GM12878 (cell line): Measurements from ENCODE around the gene OR10Z1. TPM values are rescaled to one million over a fixed set of nuclear protein-coding genes. Genes with fewer than 3 reads are reported as not detected.

ENCODE experiments used
- ATAC-seq: fragments of 200-7000 bp; cut with Tn5 transposase; 3 replicates; pipeline ENCODE4 v1.9.1; 2020; ENCODE audit warnings: mild to moderate bottlenecking, moderate library complexity
- BruUV-seq: library from RNA; stranded (reverse); fragments of 400-500 nt; replicated peaks from 2 replicates; lab custom pipeline; 2021; lab: Mats Ljungman, UMichigan
- CTCF ChIA-PET: fragments of 300-600 bp; sonication (Branson Sonifier 250); formaldehyde crosslinking; extraction: SDS; loops from one replicate; lab custom pipeline; 2021; ENCODE audit warnings: inconsistent platforms; lab: Yijun Ruan, JAX
- POLR2A ChIA-PET: fragments of 350-600 bp; formaldehyde crosslinking; extraction: SDS; loops from one replicate; lab custom pipeline; 2021; ENCODE audit warnings: inconsistent platforms; lab: Charles Lee
- RAD21 ChIA-PET: fragments of 300-600 bp; sonication (Branson Sonifier 250); formaldehyde crosslinking; loops from one replicate; lab custom pipeline; 2023; ENCODE audit warnings: antibody characterized with exemption; ENCODE audit not compliant: unreplicated experiment; lab: Charles Lee
- SMC1A ChIA-PET: fragments of 300-600 bp; sonication (Branson Sonifier 250); formaldehyde crosslinking; loops from one replicate; lab custom pipeline; 2023; ENCODE audit not compliant: unreplicated experiment, uncharacterized antibody; lab: Charles Lee
- DNase-seq: peaks from one replicate; pipeline ENCODE4 v3.0.0-alpha.2; 2011; ENCODE audit warnings: low read depth, low spot score
- FAIRE-seq: peaks from 3 replicates; lab custom pipeline; 2011; peaks lifted over from hg19 to GRCh38; lab: Jason Lieb, UNC
- H2AFZ ChIP-seq: 2 replicates; pipeline ENCODE4 v1.6.0; 2011; ENCODE audit warnings: low read depth, low read length, control low read depth; ENCODE audit not compliant: control insufficient read depth
- H3K27ac ChIP-seq: 2 replicates; pipeline ENCODE4 v1.5.1; 2011; ENCODE audit warnings: control low read depth; ENCODE audit not compliant: control insufficient read depth, insufficient read depth
- H3K27me3 ChIP-seq, 2 experiments: replicated peaks in 1 of 2; 2 replicates each; pipeline versions ENCODE4 v1.6.0 to v1.6.1; 2011; ENCODE audit warnings: low read length in 1 of 2; ENCODE audit not compliant: control insufficient read depth in 2 of 2, insufficient read depth in 2 of 2
- H3K36me3 ChIP-seq, 2 experiments: 2 replicates each; pipeline ENCODE4 v1.5.1; 2011; ENCODE audit warnings: low read length in 1 of 2; ENCODE audit not compliant: control insufficient read depth in 2 of 2, insufficient read depth in 2 of 2
- H3K4me1 ChIP-seq: 2 replicates; pipeline ENCODE4 v1.6.1; 2011; ENCODE audit warnings: mild to moderate bottlenecking, low read length, moderate library complexity, mixed read lengths; ENCODE audit not compliant: control insufficient read depth, insufficient read depth
- H3K4me2 ChIP-seq: 2 replicates; pipeline ENCODE4 v1.6.0; 2011; ENCODE audit warnings: control low read depth; ENCODE audit not compliant: control insufficient read depth, insufficient read depth
- H3K4me3 ChIP-seq: fragments of 200-600 bp; sonication (generic); 2 replicates; pipeline ENCODE4 v1.5.1; 2016
- H3K79me2 ChIP-seq: 2 replicates; pipeline ENCODE4 v1.6.0; 2011; ENCODE audit warnings: low read length; ENCODE audit not compliant: control insufficient read depth, insufficient read depth
- H3K9ac ChIP-seq: 2 replicates; pipeline ENCODE4 v1.8.0; 2011; ENCODE audit warnings: low read length, control low read depth, mixed read lengths; ENCODE audit not compliant: control insufficient read depth, insufficient read depth
- H3K9me3 ChIP-seq: replicated peaks from 3 replicates; pipeline ENCODE4 v1.5.1; 2011; ENCODE audit warnings: mild to moderate bottlenecking, low read length; ENCODE audit not compliant: control insufficient read depth, insufficient read depth
- H4K20me1 ChIP-seq: 2 replicates; pipeline ENCODE4 v1.6.0; 2011; ENCODE audit not compliant: control insufficient read depth, insufficient read depth
- ATF2 ChIP-seq: IDR thresholded peaks from 2 replicates; pipeline ENCODE4 v1.6.1; 2012; ENCODE audit warnings: low read length, inconsistent platforms
- ATF7 ChIP-seq: fragments of 450-650 bp; IDR thresholded peaks from 2 replicates; pipeline ENCODE4 v1.6.1; 2016; ENCODE audit warnings: low read depth, mild to moderate bottlenecking
- ESRRA ChIP-seq: IDR thresholded peaks from 2 replicates; pipeline ENCODE4 v1.6.1; 2012; ENCODE audit warnings: mild to moderate bottlenecking, low read length, improper control_type of control experiment
- NRF1 ChIP-seq: conservative IDR thresholded peaks from 2 replicates; pipeline ENCODE4 v1.6.1; 2011; ENCODE audit warnings: mild to moderate bottlenecking, low read depth, low read length, improper control_type of control experiment
- PRDM15 ChIP-seq: fragments of 450-650 bp; formaldehyde crosslinking; IDR thresholded peaks from 2 replicates; pipeline ENCODE4 v1.4.0; 2020; ENCODE audit warnings: mild to moderate bottlenecking, moderate library complexity
- RUNX3 ChIP-seq: IDR thresholded peaks from 2 replicates; pipeline ENCODE4 v1.6.1; 2012; ENCODE audit warnings: low read length, inconsistent platforms
- SMAD1 ChIP-seq: fragments of 450-650 bp; IDR thresholded peaks from 2 replicates; pipeline ENCODE4 v1.6.1; 2018; ENCODE audit warnings: mild to moderate bottlenecking, low read depth; ENCODE audit not compliant: partially characterized antibody
- SUPT20H ChIP-seq: IDR thresholded peaks from 2 replicates; pipeline ENCODE4 v1.6.1; 2011; ENCODE audit warnings: low read depth, mild to moderate bottlenecking, low read length, moderate library complexity, borderline replicate concordance; ENCODE audit not compliant: control insufficient read depth
- TARDBP ChIP-seq: IDR thresholded peaks from 2 replicates; pipeline ENCODE4 v1.6.1; 2016; ENCODE audit warnings: borderline replicate concordance
- TCF7 ChIP-seq: IDR thresholded peaks from 2 replicates; pipeline ENCODE4 v1.6.1; 2014; ENCODE audit warnings: antibody characterized with exemption, borderline replicate concordance
- ZNF24 ChIP-seq: fragments of 450-650 bp; IDR thresholded peaks from 2 replicates; pipeline ENCODE4 v1.6.1; 2017; ENCODE audit warnings: antibody characterized with exemption, mild to moderate bottlenecking
- ZNF687 ChIP-seq: fragments of 450-650 bp; IDR thresholded peaks from 2 replicates; pipeline ENCODE4 v1.6.1; 2017; ENCODE audit warnings: mild to moderate bottlenecking, moderate library complexity
- WGBS: methylation state at CpG from one replicate; pipeline ENCODE4 v1.1.6; 2016; ENCODE audit warnings: low lambda C conversion rate; ENCODE audit not compliant: insufficient replicate concordance, insufficient coverage; ENCODE audit errors: missing lambda C conversion rate; 5-methylcytosine and 5-hydroxymethylcytosine counted together
- in situ Hi-C: fragments of 300-500 bp; cut with MboI; formaldehyde crosslinking; loops from 9 replicates; pipeline ENCODE4 v1.14.3; 2018; ENCODE audit warnings: mixed read lengths
- intact Hi-C: fragments of 100-400 bp; cut with micrococcal nuclease; formaldehyde crosslinking; loops from one replicate; pipeline ENCODE4 v1.14.2; 2022; ENCODE audit not compliant: unreplicated experiment
- polyA plus RNA-seq, 11 experiments: library from polyadenylated mRNA; depleted of rRNA in 4 of 11; unstranded in 6 of 11; stranded (reverse) in 5 of 11; fragments of >200 nt; fragmentation: Nextera tagmentation in 4 of 11; fragmentation: Illumina TruSeq in 1 of 11; extraction: Ambion mirVana in 4 of 11; extraction: Trizol in 1 of 11; gene quantifications; 1 replicate in 1 of 11; 2 replicates in 10 of 11; pipeline versions ENCODE4 v1.2.1 to v1.2.3, GENCODE V29; 2011 to 2016; ENCODE audit warnings: inconsistent platforms in 2 of 11, missing spikeins in 2 of 11, low read depth in 1 of 11
- total RNA-seq, 4 experiments: library from RNA; depleted of rRNA in 3 of 4; stranded (reverse); fragments of >200 nt in 3 of 4; fragmentation: Illumina TruSeq in 1 of 4; extraction: Trizol in 1 of 4; gene quantifications; 2 replicates each; pipeline versions ENCODE4 v1.2.1 to v1.2.3, GENCODE V29; 2013 to 2021
- TF ChIP-seq, protein P1 (sequence below): IDR thresholded peaks from 2 replicates; pipeline ENCODE4 v1.6.1; 2012; ENCODE audit warnings: low read depth, low read length, improper control_type of control experiment

Gene OR10Z1
- total and polyA plus RNA-seq, 10 of the 15 experiments (the other 5 are each of a cell fraction or from before 2014, with no cell fraction given), result not detected

GRCh38 chr1:158583962-158584361 lies 21.1 kb upstream of the OR10Z1 start:
- SMC1A ChIA-PET, result no interaction called here
- H3K27ac ChIP-seq, result no peak overlapping the region
- no peak for ATAC-seq
- RAD21 ChIA-PET, result no interaction called here
- BruUV-seq, result no TSS peak
- H3K4me1 ChIP-seq, result no peaks in the 10 kb centered on the region
- H3K9ac ChIP-seq, result no peak overlapping the region
- no peak for FAIRE-seq
- POLR2A ChIA-PET, result no interaction called here
- no peaks in the 10 kb centered on the region for H4K20me1 ChIP-seq
- H3K4me2 ChIP-seq, result no peak overlapping the region
- intact Hi-C loops, result no loop called here
- 33% methylated on average over 4 of the region's 4 CpGs for WGBS
- H2AFZ ChIP-seq, result no peak overlapping the region
- H3K4me3 ChIP-seq, result no peak overlapping the region
- no peak for DNase-seq
- no peaks in the 10 kb centered on the region for H3K79me2 ChIP-seq
- in situ Hi-C loops, result no loop called here
- CTCF ChIA-PET, result no interaction called here
- H3K27me3 ChIP-seq, result no peaks in the 10 kb centered on the region
- H3K9me3 ChIP-seq, result no peaks in the 10 kb centered on the region
- no peaks in the 10 kb centered on the region for H3K36me3 ChIP-seq
- TF ChIP-seq ESRRA (no peak), ZNF687 (no peak), SMAD1 (no peak), PRDM15 (CRISPR knock-in tag) (no peak), TCF7 (no peak), ZNF24 (no peak), RUNX3 (no peak), TARDBP (no peak), SUPT20H (no peak), ATF7 (no peak), NRF1 (no peak), ATF2 (no peak)
- TF ChIP-seq, protein P1, sequence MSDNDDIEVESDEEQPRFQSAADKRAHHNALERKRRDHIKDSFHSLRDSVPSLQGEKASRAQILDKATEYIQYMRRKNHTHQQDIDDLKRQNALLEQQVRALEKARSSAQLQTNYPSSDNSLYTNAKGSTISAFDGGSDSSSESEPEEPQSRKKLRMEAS, result no peak
